ENCODE results near the gene MPIG6B.
A peak's percentile ranks its signal among the peaks of the same experiment; 100 is the strongest.

Gene MPIG6B

GRCh38 chr6:31687860-31688693 lies 35.1 kb upstream of the MPIG6B start:
- TF ChIP-seq TAF1 (IDR thresholded peaks at IDR 0.05; ENCODE audit: low read depth, low read length), result no peak
- TF ChIP-seq PAX5 (IDR thresholded peaks at IDR 0.05; ENCODE audit: insufficient read depth, low read length, severe bottlenecking), result no peak
- no peak for TF ChIP-seq POLR2AphosphoS5 (IDR thresholded peaks at IDR 0.05; ENCODE audit: low read depth, low read length)
- TF ChIP-seq SPI1 (IDR thresholded peaks at IDR 0.05; ENCODE audit: low read depth, low read length), result no peak
- no peak for TF ChIP-seq POU2F2 (IDR thresholded peaks at IDR 0.05; ENCODE audit: low read depth, low read length)
- no peak for TF ChIP-seq POLR2A (IDR thresholded peaks at IDR 0.05; ENCODE audit: low read depth, low read length)
- DNase-seq (ENCODE audit: insufficient read length, low spot score) (no peak), FAIRE-seq (no peak)

DNA sequence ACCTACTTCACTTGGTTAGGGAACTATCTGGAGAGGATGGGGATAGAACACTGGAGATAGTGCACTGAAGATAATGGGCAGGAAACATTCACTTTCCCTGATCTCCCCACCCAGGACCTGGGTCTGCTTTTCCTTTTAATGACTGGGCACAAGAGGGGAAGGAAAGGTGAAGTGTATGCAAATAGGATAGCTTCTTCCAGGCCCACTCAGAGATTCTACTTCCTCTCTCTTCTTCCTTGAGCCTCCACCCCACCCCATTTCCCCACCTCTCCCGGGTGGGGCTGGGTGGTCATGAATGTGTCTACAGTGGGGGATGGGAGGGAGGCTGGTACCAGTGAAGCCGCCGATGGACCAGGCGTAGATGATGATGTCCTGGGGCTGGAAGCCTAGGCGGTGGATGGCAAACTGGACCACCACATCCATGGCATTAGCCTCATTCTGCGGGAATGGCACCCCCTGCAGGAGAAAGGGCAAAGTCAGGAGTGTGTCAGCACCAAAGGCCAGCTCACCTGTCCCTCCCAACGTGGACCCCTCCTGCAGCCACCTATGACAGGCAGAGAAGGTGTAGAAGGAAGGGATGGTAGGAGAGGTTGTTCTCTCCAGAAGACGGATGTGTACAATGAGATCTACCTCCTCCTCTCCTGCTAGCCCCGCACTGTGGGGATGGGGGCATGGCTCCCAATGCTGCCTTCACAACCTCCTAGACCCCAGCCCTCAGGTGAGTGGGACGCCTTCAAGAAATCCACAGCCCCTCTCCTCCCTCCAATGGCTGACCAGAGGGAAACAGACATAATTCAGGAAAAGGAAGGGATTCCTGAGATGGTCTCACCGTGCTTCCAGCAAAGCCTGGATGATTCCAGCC lies 33.7 kb upstream of the MPIG6B start:
- no peak for TF ChIP-seq PAX5 (IDR thresholded peaks at IDR 0.05; ENCODE audit: insufficient read depth, low read length, severe bottlenecking)
- TF ChIP-seq POLR2A (IDR thresholded peaks at IDR 0.05; ENCODE audit: low read depth, low read length), result no peak
- no peak for TF ChIP-seq TAF1 (IDR thresholded peaks at IDR 0.05; ENCODE audit: low read depth, low read length)
- FAIRE-seq, result peak; percentile 57
- no peak for DNase-seq (ENCODE audit: insufficient read length, low spot score)

GRCh38 chr6:31690231-31691077 lies 32.7 kb upstream of the MPIG6B start:
- no peak for DNase-seq (ENCODE audit: insufficient read length, low spot score)
- no peak for TF ChIP-seq POU2F2 (IDR thresholded peaks at IDR 0.05; ENCODE audit: low read depth, low read length)
- no peak for TF ChIP-seq POLR2AphosphoS5 (IDR thresholded peaks at IDR 0.05; ENCODE audit: low read depth, low read length)
- no peak for TF ChIP-seq PAX5 (IDR thresholded peaks at IDR 0.05; ENCODE audit: insufficient read depth, low read length, severe bottlenecking)
- no peak for TF ChIP-seq POLR2A (IDR thresholded peaks at IDR 0.05; ENCODE audit: low read depth, low read length)
- no peak for TF ChIP-seq SPI1 (IDR thresholded peaks at IDR 0.05; ENCODE audit: low read depth, low read length)
- no peak for TF ChIP-seq TAF1 (IDR thresholded peaks at IDR 0.05; ENCODE audit: low read depth, low read length)
- FAIRE-seq, result no peak

DNA sequence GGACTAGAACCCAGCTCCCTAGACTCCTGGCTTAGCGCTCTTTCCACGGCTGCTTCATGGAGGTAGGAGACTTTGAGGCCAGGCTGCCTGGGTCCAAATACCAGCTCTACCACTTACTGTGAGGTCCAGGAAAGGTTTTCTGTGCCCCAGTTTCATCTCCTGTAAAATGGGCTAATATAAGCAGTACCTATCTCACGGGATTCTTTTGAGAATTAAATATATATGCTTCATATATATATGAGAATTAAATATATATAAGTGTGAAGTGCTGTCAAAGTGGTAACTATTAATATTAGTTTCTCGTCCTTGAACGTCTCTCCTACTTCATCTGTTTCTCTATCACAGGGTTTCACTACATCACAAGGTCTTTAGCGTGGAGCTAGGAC lies 32.1 kb upstream of the MPIG6B start:
- DNase-seq (ENCODE audit: insufficient read length, low spot score) (no peak), FAIRE-seq (no peak)
- TF ChIP-seq POLR2A (IDR thresholded peaks at IDR 0.05; ENCODE audit: low read depth, low read length), result no peak
- no peak for TF ChIP-seq TAF1 (IDR thresholded peaks at IDR 0.05; ENCODE audit: low read depth, low read length)
- no peak for TF ChIP-seq POLR2AphosphoS5 (IDR thresholded peaks at IDR 0.05; ENCODE audit: low read depth, low read length)
- no peak for TF ChIP-seq SPI1 (IDR thresholded peaks at IDR 0.05; ENCODE audit: low read depth, low read length)
- no peak for TF ChIP-seq PAX5 (IDR thresholded peaks at IDR 0.05; ENCODE audit: insufficient read depth, low read length, severe bottlenecking)
- TF ChIP-seq POU2F2 (IDR thresholded peaks at IDR 0.05; ENCODE audit: low read depth, low read length), result no peak

- TF ChIP-seq POU2F2 (IDR thresholded peaks at IDR 0.05; ENCODE audit: low read depth, low read length) (no peak), POLR2A (IDR thresholded peaks at IDR 0.05; ENCODE audit: low read depth, low read length) (no peak), POLR2AphosphoS5 (IDR thresholded peaks at IDR 0.05; ENCODE audit: low read depth, low read length) (no peak), TAF1 (IDR thresholded peaks at IDR 0.05; ENCODE audit: low read depth, low read length) (no peak), SPI1 (IDR thresholded peaks at IDR 0.05; ENCODE audit: low read depth, low read length) (no peak), PAX5 (IDR thresholded peaks at IDR 0.05; ENCODE audit: insufficient read depth, low read length, severe bottlenecking) (no peak)
- FAIRE-seq (no peak), DNase-seq (ENCODE audit: insufficient read length, low spot score) (no peak)
Observed at GRCh38 chr6:31691564-31692108, 31.5 kb upstream of the MPIG6B start.

- FAIRE-seq, result no peak
- DNase-seq (ENCODE audit: insufficient read length, low spot score), result no peak
- TF ChIP-seq PAX5 (IDR thresholded peaks at IDR 0.05; ENCODE audit: insufficient read depth, low read length, severe bottlenecking) (no peak), POU2F2 (IDR thresholded peaks at IDR 0.05; ENCODE audit: low read depth, low read length) (no peak), POLR2A (IDR thresholded peaks at IDR 0.05; ENCODE audit: low read depth, low read length) (no peak), POLR2AphosphoS5 (IDR thresholded peaks at IDR 0.05; ENCODE audit: low read depth, low read length) (no peak), TAF1 (IDR thresholded peaks at IDR 0.05; ENCODE audit: low read depth, low read length) (no peak), SPI1 (IDR thresholded peaks at IDR 0.05; ENCODE audit: low read depth, low read length) (no peak)
Observed at GRCh38 chr6:31692353-31692752, 30.8 kb upstream of the MPIG6B start.

GRCh38 chr6:31692886-31693285 lies 30.3 kb upstream of the MPIG6B start:
- no peak for TF ChIP-seq POLR2A (IDR thresholded peaks at IDR 0.05; ENCODE audit: low read depth, low read length)
- no peak for TF ChIP-seq TAF1 (IDR thresholded peaks at IDR 0.05; ENCODE audit: low read depth, low read length)
- TF ChIP-seq POU2F2 (IDR thresholded peaks at IDR 0.05; ENCODE audit: low read depth, low read length), result no peak
- TF ChIP-seq POLR2AphosphoS5 (IDR thresholded peaks at IDR 0.05; ENCODE audit: low read depth, low read length), result no peak
- TF ChIP-seq SPI1 (IDR thresholded peaks at IDR 0.05; ENCODE audit: low read depth, low read length), result no peak
- TF ChIP-seq PAX5 (IDR thresholded peaks at IDR 0.05; ENCODE audit: insufficient read depth, low read length, severe bottlenecking), result no peak
- DNase-seq (ENCODE audit: insufficient read length, low spot score), result no peak
- no peak for FAIRE-seq

DNA sequence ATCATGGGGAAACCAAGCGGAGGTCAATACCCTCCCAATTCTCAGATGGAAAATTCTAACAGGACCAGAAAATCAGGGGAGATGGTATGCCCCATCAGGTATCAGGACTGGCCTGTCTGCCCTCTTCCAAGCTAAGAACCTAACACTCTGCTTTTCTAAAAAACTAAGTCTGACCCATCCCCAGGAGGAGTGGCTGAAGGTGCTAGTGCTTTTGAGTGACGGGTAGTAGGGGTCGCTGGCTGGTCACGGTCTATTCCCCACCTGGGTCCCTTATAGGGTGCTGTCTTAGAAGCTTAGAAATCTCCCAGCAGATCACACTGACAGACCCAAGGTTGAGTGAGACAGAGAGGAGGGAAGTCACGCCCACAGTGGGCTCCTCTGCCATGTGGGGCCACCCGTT lies 29.6 kb upstream of the MPIG6B start:
- FAIRE-seq, result no peak
- no peak for TF ChIP-seq PAX5 (IDR thresholded peaks at IDR 0.05; ENCODE audit: insufficient read depth, low read length, severe bottlenecking)
- TF ChIP-seq SPI1 (IDR thresholded peaks at IDR 0.05; ENCODE audit: low read depth, low read length), result no peak
- TF ChIP-seq POLR2A (IDR thresholded peaks at IDR 0.05; ENCODE audit: low read depth, low read length), result no peak
- no peak for TF ChIP-seq POU2F2 (IDR thresholded peaks at IDR 0.05; ENCODE audit: low read depth, low read length)
- no peak for TF ChIP-seq POLR2AphosphoS5 (IDR thresholded peaks at IDR 0.05; ENCODE audit: low read depth, low read length)
- no peak for TF ChIP-seq TAF1 (IDR thresholded peaks at IDR 0.05; ENCODE audit: low read depth, low read length)
- DNase-seq (ENCODE audit: insufficient read length, low spot score), result no peak
